CD4-positive, alpha-beta T cell treated with Interleukin-12 subunit alpha and Interleukin-12 subunit beta, for 1 hour (primary cell): ENCODE measurements around the gene KIRREL3.
"Not testable (repeated sequence)": the region's sequence is repeated elsewhere in the genome, so short reads cannot be mapped to it uniquely, and the experiment has no call there.

Source experiments
- DNase-seq: peaks from one replicate; pipeline ENCODE4 v3.0.0-alpha.2; 2020

Gene KIRREL3

GRCh38 chr11:126996036-126996804 is 4.3 kb downstream of the KIRREL3 start:
- DNase-seq = no peak

- DNase-seq = no peak
Observed at GRCh38 chr11:126993599-126993998, 7.0 kb downstream of the KIRREL3 start.

DNA sequence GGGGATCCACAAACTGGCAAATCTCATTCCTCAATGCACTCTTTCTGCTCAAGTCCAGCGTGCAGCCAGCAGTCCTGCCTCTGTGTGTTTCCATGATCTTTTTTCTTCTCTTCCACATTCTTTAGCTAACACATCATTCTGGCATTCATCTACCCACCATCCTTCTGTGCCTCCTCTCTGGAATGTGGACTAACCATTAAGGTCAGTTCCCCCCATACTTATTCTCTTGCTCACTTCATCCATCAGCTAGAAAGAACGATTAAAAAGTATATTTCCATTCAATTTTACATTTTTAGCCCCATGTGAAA is 7.8 kb downstream of the KIRREL3 start:
- no peak for DNase-seq

DNA sequence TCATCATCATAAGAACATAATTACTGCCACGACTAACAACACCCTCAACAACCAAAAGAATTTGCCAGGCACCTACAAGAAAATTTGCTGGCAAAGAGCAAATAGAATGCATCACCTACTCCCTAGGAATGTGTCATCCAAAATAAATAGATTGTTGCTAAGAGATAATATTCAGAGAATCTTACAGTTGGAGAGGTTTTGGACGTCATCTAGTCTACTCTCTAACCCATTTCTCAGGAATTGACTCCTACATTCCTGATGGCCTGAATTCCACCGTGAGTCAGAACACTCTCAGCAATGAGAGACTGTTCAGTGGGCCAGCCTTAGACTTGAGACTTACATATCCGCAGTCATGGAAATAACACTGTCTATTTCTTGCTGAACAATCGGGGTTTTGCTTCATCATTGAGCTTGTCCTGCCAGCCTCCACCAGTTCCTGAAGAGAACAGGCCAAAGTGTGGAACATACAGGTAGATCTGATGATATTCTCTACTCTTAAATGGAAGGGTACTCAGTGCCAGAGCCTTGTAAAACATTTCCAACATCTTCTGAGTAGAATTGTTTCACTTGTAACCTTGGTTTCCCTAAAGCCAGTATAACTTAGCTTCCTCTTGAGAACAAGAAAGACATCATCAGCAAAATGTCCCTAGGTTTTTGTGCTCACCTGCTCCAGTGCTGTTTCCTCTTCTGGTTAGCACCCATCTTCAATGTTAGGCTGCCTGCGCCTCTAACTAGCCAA is 8.3 kb downstream of the KIRREL3 start:
- no peak for DNase-seq

GRCh38 chr11:126991596-126991995 is 9.0 kb downstream of the KIRREL3 start:
- no peak for DNase-seq

GRCh38 chr11:126990716-126991480 is 9.7 kb downstream of the KIRREL3 start:
- DNase-seq = no peak

DNA sequence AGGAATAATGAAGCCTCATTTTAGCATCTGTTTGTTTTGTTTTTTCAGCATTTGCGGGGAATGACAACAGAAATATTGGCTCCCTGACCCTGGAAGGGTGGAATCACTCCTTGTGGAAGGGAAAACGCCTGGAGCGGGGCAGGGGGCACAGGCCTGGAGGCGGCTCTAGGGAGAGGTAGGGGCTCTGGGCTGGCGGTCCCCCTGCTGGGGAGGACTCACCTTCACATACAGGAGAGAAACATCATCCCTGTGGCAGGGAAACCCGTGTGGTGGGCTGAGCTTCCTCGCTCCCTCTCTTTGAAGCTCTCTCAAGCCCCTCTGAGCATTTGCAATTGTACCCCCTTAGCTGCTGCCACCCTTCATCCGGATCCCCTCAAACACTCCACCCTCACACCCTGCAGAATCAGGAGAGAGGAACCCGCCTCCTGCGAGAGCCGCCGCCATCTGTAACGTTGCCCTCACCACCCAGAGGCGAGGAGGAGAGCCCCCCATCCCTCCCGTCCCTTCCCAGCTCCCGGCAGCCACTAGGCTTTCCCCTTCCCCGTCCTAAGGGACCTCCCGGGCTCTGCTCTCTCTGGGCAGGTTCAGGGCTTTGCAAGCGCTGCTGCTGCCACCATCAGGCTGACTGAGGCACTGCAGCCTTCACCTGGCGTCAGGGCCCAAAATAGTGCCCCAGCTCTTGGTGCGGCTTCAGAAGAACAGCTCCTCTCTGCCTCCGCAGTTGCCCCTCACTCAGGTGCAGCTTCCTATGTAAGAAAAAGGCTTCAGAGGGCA is 10.4 kb downstream of the KIRREL3 start:
- DNase-seq = peak; percentile 28

- no peak for DNase-seq
Observed at GRCh38 chr11:126988655-126989054, 11.9 kb downstream of the KIRREL3 start.

- DNase-seq = no peak
Observed at GRCh38 chr11:126981635-126982034, 18.9 kb downstream of the KIRREL3 start.

GRCh38 chr11:126978911-126979310 is 21.7 kb downstream of the KIRREL3 start:
- DNase-seq = no peak

DNA sequence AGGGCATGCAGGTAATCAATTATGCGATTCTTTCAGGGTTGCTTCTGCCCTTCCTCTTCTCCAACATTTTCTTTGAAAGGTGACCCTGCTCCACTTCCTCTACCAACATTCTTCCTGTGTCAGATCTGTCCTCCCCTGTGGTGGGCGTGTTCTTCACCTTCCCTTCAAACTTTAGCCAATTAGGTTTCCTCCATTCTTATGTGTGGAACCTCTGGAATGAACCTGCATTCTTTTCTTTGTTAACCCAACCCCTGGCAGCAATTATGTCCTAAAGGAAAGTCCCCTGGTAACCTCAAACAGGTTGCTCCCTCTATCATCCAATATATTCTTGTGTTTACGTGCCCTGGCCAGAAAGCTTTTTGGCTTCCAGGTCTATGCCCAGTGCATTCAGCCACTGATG is 22.4 kb downstream of the KIRREL3 start:
- no peak for DNase-seq

DNA sequence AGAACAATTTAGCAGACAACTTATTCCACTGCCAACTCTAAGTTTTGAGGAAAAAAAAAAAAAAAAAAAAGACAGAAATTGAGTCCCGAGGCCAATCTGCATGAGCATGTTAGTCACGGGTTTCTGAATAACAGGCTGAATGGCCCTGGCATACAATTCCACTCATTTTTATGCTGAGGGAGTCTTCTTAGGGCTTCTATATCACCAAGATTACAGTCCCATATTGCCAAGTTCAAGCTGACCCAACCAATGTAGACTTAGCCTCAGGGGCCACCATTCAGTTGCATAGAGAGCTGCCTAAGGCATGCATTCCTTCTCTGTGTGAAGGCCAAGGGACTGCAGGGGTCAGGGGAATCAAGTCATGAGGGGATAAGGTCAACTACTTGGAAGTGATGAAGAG is 27.5 kb downstream of the KIRREL3 start:
- DNase-seq = no peak

DNA sequence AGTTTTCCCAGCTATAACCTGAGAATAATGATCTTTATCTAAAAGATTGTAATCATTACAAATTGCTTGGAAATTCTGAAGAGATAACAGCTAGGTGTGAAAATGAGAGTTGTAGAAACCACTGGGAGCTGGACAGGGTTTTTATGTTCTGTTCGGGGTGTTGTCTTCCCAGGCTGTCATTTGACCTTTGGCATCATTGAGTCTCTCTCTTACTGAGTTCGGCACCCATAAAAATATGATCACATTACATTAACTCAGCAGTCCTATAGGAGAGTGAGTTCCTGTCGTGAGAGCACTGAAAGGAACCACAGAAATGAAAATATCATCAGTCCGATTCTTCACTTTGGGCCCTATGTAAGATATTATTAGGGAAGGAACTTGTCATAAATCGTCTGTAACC is 29.3 kb downstream of the KIRREL3 start:
- no peak for DNase-seq

DNA sequence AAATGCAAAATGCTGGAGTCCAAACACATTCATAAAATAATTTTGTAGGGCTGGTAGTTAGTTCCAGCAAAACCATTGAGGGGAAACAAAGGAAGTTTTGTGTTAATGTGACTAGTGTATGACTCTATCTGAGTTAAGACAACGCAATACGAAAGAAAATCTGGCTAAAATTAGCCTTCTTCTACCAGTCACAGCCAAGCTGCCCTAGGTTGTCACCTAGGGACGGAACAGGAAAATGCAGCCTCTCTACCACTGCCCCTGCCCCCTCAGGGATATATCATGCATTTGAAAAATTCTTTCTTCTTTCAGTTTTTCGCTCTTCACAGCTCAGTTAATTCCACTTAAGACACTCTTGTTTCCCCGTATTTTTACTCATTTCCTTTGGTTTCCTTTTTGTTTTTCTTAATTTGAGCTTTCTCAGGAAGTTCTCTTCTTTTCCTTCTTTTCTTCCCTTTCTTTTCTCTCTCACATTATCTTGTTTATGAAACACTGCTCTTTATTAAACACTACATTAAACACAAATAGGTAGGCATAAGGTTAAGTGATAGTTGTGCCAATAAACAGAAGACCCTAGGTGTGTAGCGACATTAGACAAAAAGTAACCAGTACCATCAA is 30.6 kb downstream of the KIRREL3 start:
- DNase-seq = no peak

- no peak for DNase-seq
Observed at GRCh38 chr11:126968915-126969314, 31.7 kb downstream of the KIRREL3 start.

DNA sequence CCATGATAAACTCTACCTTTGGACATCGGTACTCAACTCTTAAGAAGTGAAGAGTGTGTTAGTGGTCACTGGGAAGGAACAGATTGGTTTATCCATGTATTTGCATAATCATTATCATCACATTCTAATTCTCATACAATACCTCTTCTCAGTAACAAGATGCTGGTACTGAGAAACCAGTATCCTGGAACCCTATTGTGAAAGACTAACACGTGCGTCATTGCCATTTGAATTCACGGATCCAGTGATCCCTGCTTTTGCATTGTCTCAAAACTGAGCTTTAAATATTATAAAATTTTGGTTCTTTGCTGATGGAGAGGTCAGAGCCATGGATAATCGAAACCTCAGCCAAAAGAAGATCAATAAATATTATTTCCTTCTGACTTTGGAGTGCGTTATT is 35.2 kb downstream of the KIRREL3 start:
- no peak for DNase-seq

- no peak for DNase-seq
Observed at GRCh38 chr11:126963603-126964363, 36.8 kb downstream of the KIRREL3 start.

GRCh38 chr11:126963115-126963514 is 37.5 kb downstream of the KIRREL3 start:
- no peak for DNase-seq

DNA sequence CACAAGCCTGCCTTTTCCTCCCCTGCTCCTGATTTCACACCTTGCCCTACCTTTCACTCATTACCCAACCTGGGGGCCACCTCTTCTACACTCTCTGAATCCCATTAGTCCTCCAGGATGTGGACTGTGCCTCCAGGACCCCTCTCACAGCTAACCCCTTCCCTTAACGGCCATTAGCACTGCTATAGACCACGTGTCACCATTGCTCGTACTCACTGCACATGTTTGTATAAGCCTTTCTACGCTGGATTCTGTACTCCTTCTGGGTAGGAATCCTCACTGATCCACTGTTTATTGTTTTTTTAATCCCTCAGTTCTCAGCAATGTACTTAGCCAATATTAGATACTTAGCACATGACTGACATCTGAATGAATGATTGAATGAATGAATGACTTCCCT is 40.9 kb downstream of the KIRREL3 start:
- DNase-seq = no peak

DNA sequence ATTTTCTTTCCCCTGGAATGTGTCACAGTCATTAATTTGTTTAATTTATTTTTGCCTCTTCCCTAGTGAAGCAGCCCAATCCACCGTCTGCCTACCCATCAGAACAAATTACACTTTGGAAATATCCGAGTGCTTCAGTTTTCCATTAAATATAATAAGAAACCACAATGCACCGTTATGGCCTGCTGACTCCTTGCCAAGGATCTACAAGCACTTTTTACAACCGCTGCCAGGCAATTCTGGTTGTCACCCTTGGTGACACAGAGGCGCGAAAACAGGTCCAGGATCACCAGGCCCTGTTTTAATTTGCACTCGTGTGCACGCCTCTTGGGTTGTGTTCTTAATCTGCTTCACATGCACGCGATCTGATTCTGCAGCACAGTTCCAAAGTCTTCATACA is 43.9 kb downstream of the KIRREL3 start:
- DNase-seq = no peak

GRCh38 chr11:126952533-126952932 is 48.0 kb downstream of the KIRREL3 start:
- DNase-seq = not testable (repeated sequence)

DNA sequence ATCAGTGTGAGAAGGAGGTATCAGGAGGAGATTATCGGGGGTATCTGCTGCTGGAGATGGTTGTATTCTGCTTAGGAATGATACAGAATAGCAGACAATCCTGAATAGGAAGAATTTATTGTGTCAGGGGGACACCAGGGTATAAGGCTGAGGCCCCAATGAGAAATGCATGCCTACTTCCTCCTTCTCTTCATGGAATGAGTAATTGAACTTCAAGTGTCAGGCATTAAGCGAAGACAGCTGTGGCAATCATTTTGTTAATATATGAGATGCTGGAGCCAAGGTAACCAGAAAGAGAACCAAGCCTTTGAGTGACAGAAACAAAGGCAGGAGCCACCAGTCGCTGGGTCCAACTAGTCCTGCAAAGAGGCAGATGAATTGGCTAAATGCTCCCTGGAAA is 49.1 kb downstream of the KIRREL3 start:
- DNase-seq = no peak
